A549 (cell line): ENCODE data around the gene MMP3.

Source experiments
- MYC ChIP-seq: IDR thresholded peaks from 2 replicates; pipeline ENCODE4 v1.6.1; 2012; ENCODE audit warnings: mild to moderate bottlenecking, inconsistent platforms, low read length, improper control_type of control experiment, borderline replicate concordance
- RAD21 ChIP-seq, 2 experiments: fragments of >200 bp in 1 of 2; sonication (Bioruptor Twin) in 1 of 2; formaldehyde crosslinking in 1 of 2; IDR thresholded peaks in 1 of 2; conservative IDR thresholded peaks in 1 of 2; 2 replicates in 1 of 2; 3 replicates in 1 of 2; pipeline ENCODE4 v1.6.1; 2012 to 2018; ENCODE audit warnings: inconsistent platforms in 1 of 2
- TP53 ChIP-seq: fragments of 250-450 bp; sonication (Bioruptor Pico); IDR thresholded peaks from 2 replicates; pipeline ENCODE4 v1.5.0; 2021; ENCODE audit warnings: mild to moderate bottlenecking, moderate library complexity
- TF ChIP-seq, protein P1 (sequence below): fragments of >200 bp; sonication (Bioruptor Twin); formaldehyde crosslinking; IDR thresholded peaks from 3 replicates; pipeline ENCODE4 v1.5.1; 2016
- TF ChIP-seq, protein P2 (sequence below): fragments of 250-450 bp; sonication (Bioruptor Pico); IDR thresholded peaks from 2 replicates; pipeline ENCODE4 v1.5.0; 2020; ENCODE audit warnings: low read depth, mild to moderate bottlenecking, moderate library complexity

DNA sequence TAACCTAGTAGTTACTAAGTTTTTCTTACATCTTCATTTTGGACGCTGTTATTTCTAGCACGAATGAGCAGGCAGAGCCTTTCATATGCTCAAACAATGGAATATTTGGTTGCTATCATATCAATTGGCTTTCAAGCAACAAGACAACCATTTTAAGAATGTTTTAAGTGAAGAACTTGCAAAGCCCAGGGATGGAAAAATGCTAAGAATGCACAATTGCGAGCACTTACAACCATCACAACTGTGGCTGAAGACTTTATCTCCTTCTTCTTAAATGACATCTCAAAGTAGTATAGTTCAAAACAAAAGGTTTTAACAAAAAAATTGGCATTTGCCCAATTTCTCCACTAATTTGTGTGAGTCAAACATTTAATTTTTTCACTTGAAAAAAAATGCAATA, 37.1 kb downstream of the MMP3 start:
- TF ChIP-seq, protein P1, sequence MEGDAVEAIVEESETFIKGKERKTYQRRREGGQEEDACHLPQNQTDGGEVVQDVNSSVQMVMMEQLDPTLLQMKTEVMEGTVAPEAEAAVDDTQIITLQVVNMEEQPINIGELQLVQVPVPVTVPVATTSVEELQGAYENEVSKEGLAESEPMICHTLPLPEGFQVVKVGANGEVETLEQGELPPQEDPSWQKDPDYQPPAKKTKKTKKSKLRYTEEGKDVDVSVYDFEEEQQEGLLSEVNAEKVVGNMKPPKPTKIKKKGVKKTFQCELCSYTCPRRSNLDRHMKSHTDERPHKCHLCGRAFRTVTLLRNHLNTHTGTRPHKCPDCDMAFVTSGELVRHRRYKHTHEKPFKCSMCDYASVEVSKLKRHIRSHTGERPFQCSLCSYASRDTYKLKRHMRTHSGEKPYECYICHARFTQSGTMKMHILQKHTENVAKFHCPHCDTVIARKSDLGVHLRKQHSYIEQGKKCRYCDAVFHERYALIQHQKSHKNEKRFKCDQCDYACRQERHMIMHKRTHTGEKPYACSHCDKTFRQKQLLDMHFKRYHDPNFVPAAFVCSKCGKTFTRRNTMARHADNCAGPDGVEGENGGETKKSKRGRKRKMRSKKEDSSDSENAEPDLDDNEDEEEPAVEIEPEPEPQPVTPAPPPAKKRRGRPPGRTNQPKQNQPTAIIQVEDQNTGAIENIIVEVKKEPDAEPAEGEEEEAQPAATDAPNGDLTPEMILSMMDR, result no peak
- TF ChIP-seq MYC (no peak), RAD21 (conservative IDR thresholded peaks at IDR 0.05 in 1 of 2, IDR thresholded peaks at IDR 0.05 in 1 of 2) (no peak), TP53 (CRISPR knock-in tag) (no peak)
- TF ChIP-seq, protein P2, sequence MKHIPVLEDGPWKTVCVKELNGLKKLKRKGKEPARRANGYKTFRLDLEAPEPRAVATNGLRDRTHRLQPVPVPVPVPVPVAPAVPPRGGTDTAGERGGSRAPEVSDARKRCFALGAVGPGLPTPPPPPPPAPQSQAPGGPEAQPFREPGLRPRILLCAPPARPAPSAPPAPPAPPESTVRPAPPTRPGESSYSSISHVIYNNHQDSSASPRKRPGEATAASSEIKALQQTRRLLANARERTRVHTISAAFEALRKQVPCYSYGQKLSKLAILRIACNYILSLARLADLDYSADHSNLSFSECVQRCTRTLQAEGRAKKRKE (CRISPR knock-in tag), result no peak
